SK-N-DZ (cell line): Measurements from ENCODE around the gene CHTF18.
"Not testable (repeated sequence)": the region's sequence is repeated elsewhere in the genome, so short reads cannot be mapped to it uniquely, and the experiment has no call there.

Source experiments
- DNase-seq: peaks from one replicate; pipeline ENCODE4 v3.0.0-alpha.2; 2015; ENCODE audit warnings: low spot score

The CHTF18 gene

GRCh38 chr16:804193-805048 is 16.0 kb downstream of the CHTF18 start:
- no peak for DNase-seq

- DNase-seq = no peak
These were observed 17.1 kb downstream of the CHTF18 start for GRCh38 chr16:805474-805873.

- DNase-seq = peak; percentile 91
These were observed 19.1 kb downstream of the CHTF18 start for GRCh38 chr16:807347-808084.

DNA sequence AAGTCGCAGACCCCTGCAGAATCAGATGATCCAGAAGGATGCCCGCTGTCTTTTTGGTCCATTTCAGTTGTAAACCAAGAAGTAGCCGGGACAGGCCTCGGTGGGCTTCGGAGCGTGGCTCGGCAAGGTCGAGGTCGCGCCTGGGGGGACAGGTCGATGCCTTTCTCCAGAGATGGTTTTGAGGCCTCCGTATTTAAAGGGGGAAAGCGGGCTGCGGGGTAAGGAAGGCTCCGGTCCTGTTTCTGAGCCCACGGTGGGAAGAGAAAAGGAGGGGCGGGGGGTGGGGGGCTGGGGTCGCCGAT is 19.6 kb downstream of the CHTF18 start:
- no peak for DNase-seq

- DNase-seq = no peak
These were observed 24.9 kb downstream of the CHTF18 start for GRCh38 chr16:813204-813915.

DNA sequence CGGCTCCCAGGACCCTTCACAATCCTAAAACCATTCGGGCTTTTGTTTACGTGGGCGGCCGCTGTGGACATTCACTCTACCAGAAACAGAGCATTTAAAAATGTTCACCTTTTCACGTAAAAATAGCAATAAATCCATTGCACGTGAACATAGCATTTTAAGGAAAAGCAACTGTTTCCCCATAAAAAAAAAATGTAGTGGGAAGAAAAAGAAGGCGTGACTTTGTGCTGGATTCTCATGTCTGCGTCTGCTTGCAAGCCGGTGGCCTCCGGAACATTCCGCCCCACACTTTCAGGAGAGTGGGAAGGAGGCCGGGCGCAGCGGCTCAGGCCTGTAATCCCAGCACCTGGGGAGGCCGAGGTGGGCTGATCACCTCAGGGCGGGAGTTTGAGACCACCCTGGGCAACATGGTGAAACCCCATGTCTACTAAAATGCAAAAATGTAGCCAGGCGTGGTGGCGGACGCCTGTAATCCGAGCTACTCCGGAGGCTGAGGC is 25.5 kb downstream of the CHTF18 start:
- no peak for DNase-seq

- no peak for DNase-seq
These were observed 26.6 kb downstream of the CHTF18 start for GRCh38 chr16:814974-815373.

GRCh38 chr16:815861-816260 is 27.4 kb downstream of the CHTF18 start:
- DNase-seq = no peak

GRCh38 chr16:817001-817906 is 28.8 kb downstream of the CHTF18 start:
- DNase-seq = no peak

DNA sequence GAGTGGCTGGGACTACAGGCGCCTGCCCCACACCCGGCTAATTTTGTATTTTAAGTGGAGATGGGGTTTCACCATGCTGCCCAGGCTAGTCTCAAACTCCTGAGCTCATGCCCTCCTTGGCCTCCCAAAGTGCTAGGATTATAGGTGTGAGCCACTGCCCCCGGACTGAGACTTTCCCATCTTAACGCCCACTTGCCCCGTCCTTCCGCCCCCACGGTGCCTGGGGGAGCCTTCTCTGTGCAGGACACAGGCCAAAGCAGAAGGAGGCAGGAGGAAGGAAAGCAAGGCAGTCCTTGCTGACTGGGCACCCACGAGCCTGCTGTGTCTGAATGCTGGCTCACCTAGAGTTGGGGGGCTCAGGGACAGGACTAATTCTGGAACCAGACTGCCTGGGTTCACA is 29.7 kb downstream of the CHTF18 start:
- no peak for DNase-seq

DNA sequence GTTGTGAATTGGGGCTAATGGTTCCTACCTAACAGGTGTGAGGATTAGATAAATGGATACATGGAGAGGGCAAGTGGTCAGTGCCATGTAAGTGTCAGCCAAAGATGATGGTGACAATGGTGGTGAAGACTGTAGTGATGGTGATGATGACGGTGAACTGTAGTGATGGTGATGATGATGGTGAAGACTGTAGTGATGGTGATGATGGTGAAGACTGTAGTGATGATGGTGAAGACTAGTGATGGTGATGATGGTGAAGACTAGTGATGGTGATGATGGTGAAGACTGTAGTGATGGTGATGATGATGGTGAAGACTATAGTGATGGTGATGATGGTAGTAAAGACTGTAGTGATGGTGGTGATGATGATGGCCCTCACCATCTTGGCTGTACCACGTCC is 30.2 kb downstream of the CHTF18 start:
- no peak for DNase-seq

- no peak for DNase-seq
These were observed 31.1 kb downstream of the CHTF18 start for GRCh38 chr16:819336-820043.

GRCh38 chr16:820044-820408 is 31.6 kb downstream of the CHTF18 start:
- DNase-seq = not testable (repeated sequence)

GRCh38 chr16:820748-821147 is 32.3 kb downstream of the CHTF18 start:
- no peak for DNase-seq

DNA sequence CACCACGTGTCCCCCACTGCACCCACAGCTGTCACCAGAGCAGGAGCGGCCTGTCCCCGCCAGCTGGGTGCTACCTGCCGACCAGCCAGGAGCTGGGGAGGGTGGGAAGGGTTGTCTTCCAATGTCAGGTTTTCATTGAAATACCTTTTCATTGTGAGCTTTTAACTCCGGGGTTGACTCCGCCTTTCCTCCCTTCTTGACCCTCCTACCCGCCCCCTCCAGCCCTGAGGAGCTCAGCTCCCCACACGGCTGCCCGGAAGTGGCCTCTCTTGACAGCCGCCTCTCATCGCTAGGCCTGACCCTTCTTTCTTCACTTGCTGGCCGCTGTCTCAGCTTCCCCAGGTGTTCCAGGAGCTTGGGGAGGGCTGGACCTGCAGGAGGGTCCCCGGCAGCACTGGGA is 33.3 kb downstream of the CHTF18 start:
- DNase-seq = no peak

DNA sequence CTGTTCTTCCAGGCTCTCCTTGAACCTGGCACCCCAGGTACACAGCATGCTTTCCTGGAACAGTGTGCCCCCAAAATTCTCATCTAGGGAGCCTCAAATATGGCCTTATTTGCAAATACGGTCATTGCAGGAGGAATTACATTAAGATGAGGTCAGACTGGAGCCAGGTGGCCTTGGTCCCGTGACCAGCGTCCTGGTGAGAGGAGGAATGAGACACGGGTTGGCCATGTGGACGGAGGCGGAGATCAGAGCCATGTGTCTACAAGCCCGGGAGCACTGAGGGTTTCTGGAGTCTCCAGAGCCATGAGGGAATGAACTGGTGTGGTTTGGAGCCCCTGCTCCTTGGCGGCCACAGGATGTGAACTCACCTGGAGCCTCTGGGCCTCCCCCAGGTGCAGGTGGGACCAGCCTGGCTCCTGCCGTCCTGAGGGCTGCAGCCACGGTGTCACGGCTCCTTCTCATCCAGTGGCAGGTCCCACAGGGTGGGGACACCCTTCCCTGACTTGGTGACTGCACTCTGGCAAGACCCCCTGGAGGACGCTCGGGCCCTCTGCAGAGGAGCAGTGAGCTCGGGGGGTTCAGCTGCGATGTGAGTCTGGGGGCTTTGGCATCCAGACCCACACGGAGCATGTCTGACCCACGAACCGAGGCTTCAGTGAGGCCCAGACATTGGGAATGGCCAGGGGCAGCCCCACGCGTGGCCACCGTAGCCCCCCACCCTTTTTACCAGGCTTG is 33.9 kb downstream of the CHTF18 start:
- no peak for DNase-seq

GRCh38 chr16:822909-823297 is 34.5 kb downstream of the CHTF18 start:
- no peak for DNase-seq

DNA sequence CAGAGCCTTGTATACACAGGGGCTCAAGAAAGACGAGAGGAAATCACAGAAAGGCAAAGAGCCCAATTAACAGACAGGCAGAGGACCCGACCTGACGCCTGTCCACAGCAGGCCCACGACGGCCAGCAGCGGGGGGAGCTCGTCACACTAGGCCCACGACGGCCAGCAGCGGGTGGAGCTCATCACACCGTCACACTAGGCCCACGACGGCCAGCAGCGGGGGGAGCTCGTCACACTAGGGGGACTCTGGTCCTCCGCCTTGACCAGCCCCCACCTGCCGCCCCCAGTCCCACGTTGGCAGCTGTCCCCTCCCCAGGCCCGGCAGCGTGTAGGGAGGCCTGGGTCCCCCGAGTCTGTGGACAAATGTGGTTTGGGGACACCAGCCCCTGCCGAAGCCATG is 35.8 kb downstream of the CHTF18 start:
- no peak for DNase-seq

DNA sequence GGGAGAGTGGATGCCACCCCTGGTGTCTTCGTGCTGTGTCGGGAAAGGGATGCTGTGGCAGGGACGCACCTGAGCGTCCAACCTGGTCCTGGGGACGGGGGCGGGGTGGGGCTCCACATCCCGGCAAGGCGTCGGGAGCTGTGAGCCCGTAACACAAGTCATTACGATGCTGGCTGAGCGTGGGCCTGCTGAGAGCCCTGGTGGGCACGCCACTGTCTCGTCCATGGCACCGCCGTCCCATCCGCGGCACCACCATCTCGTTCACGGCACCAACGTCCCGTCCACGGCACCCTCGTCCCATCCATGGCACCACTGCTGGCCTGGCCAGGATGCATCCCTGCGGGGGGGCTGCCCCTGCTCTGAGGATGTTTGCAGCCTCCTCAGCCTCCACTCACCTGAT is 36.2 kb downstream of the CHTF18 start:
- no peak for DNase-seq
